Measurements from ENCODE around the gene BCKDHA. TPM values are rescaled to one million over a fixed set of nuclear protein-coding genes. Genes with fewer than 3 reads are reported as not detected.
"Not testable (repeated sequence)": the region's sequence is repeated elsewhere in the genome, so short reads cannot be mapped to it uniquely, and the experiment has no call there.

BCKDHA gene
- total RNA-seq, 3 donors from 2014 or later = 23.7 to 29.1 (median 26.7) TPM

- Mint-ChIP-seq H3K4me1 (ENCODE audit: low read depth) (peaks cover 6% of the 10 kb centered on the region), H3K9me3 (no peaks in the 10 kb centered on the region), H3K4me3 (no peak overlapping the region), H3K36me3 (ENCODE audit: insufficient read depth) (no peaks in the 10 kb centered on the region), H3K27me3 (ENCODE audit: low read depth) (peaks cover 17% of the 10 kb centered on the region)
- DNase-seq (no peak), ATAC-seq (no peak)
Observed at GRCh38 chr19:41449865-41450178, 52.2 kb downstream of the BCKDHA start.

- DNase-seq (no peak), ATAC-seq (no peak)
- H3K4me1 Mint-ChIP-seq (ENCODE audit: low read depth) = peaks cover 17% of the 10 kb centered on the region
- no peaks in the 10 kb centered on the region for H3K36me3 Mint-ChIP-seq (ENCODE audit: insufficient read depth)
- H3K27me3 Mint-ChIP-seq (ENCODE audit: low read depth) = peaks cover 7% of the 10 kb centered on the region
- no peaks in the 10 kb centered on the region for H3K9me3 Mint-ChIP-seq
- no peak overlapping the region for H3K4me3 Mint-ChIP-seq
Observed at GRCh38 chr19:41452584-41453275, 55.1 kb downstream of the BCKDHA start.

- Mint-ChIP-seq H3K27me3 (ENCODE audit: low read depth) (peaks cover 15% of the 10 kb centered on the region), H3K36me3 (ENCODE audit: insufficient read depth) (no peaks in the 10 kb centered on the region), H3K9me3 (no peaks in the 10 kb centered on the region), H3K4me1 (ENCODE audit: low read depth) (peaks cover 15% of the 10 kb centered on the region), H3K4me3 (no peak overlapping the region)
- DNase-seq (no peak), ATAC-seq (no peak)
Observed at GRCh38 chr19:41455936-41456335, 58.3 kb downstream of the BCKDHA start.

GRCh38 chr19:41456342-41456918, 58.8 kb downstream of the BCKDHA start:
- Mint-ChIP-seq H3K9me3 (no peaks in the 10 kb centered on the region), H3K4me1 (ENCODE audit: low read depth) (peaks cover 15% of the 10 kb centered on the region), H3K27me3 (ENCODE audit: low read depth) (peaks cover 15% of the 10 kb centered on the region), H3K36me3 (ENCODE audit: insufficient read depth) (no peaks in the 10 kb centered on the region), H3K4me3 (no peak overlapping the region)
- DNase-seq (no peak), ATAC-seq (no peak)

GRCh38 chr19:41457241-41457640, 59.6 kb downstream of the BCKDHA start:
- H3K4me1 Mint-ChIP-seq (ENCODE audit: low read depth) = peaks cover 15% of the 10 kb centered on the region
- H3K27me3 Mint-ChIP-seq (ENCODE audit: low read depth) = peaks cover 15% of the 10 kb centered on the region
- H3K4me3 Mint-ChIP-seq = peak overlapping the region; percentile 19
- DNase-seq (no peak), ATAC-seq (peak; percentile 76 to 85)
- H3K36me3 Mint-ChIP-seq (ENCODE audit: insufficient read depth) = no peaks in the 10 kb centered on the region
- no peaks in the 10 kb centered on the region for H3K9me3 Mint-ChIP-seq

GRCh38 chr19:41462497-41462896, 64.9 kb downstream of the BCKDHA start:
- no peak for ATAC-seq
- Mint-ChIP-seq H3K36me3 (ENCODE audit: insufficient read depth) (no peaks in the 10 kb centered on the region), H3K4me1 (ENCODE audit: low read depth) (peaks cover 14% of the 10 kb centered on the region), H3K4me3 (no peak overlapping the region), H3K27me3 (ENCODE audit: low read depth) (peaks cover 37% of the 10 kb centered on the region), H3K9me3 (no peaks in the 10 kb centered on the region)
- DNase-seq = no peak

GRCh38 chr19:41463257-41464256, 65.9 kb downstream of the BCKDHA start:
- not testable (repeated sequence) for H3K36me3 Mint-ChIP-seq (ENCODE audit: insufficient read depth); DNase-seq; H3K4me1 Mint-ChIP-seq (ENCODE audit: low read depth); H3K9me3 Mint-ChIP-seq
- peaks cover 41% of the 10 kb centered on the region for H3K27me3 Mint-ChIP-seq (ENCODE audit: low read depth)
- H3K4me3 Mint-ChIP-seq = peak overlapping the region; percentile 19
- peak in 1 of 2 donors; percentile 21 for ATAC-seq

Other genes with a start within 250 kb of the BCKDHA start
- under 1 TPM; 0.24 to 0.30 (median 0.27) TPM for gene CYP2S1, start 204.6 kb upstream of the BCKDHA start, total RNA-seq
- under 1 TPM; 0.08 to 0.40 (median 0.30) TPM for gene AXL, start 178.6 kb upstream of the BCKDHA start, total RNA-seq
- gene HNRNPUL1, start 133.4 kb upstream of the BCKDHA start, total RNA-seq = 100 to 1,000 TPM; 224 to 248 (median 238) TPM
- 10 to 100 TPM; 33.8 to 40.5 (median 35.1) TPM for gene CCDC97, start 87.6 kb upstream of the BCKDHA start, total RNA-seq
- gene TGFB1, start 43.9 kb upstream of the BCKDHA start, total RNA-seq = 100 to 1,000 TPM; 134 to 168 (median 142) TPM
- gene B9D2, start 33.7 kb upstream of the BCKDHA start, total RNA-seq = 1 to 10 TPM; 5.4 to 5.7 (median 5.7) TPM
- gene TMEM91, start 21.3 kb upstream of the BCKDHA start, total RNA-seq = 1 to 10 TPM; 1.2 to 2.4 (median 1.5) TPM
- gene EXOSC5, start 459 bp upstream of the BCKDHA start, total RNA-seq = 10 to 100 TPM; 86.3 to 95.5 (median 94.5) TPM
- under 1 TPM; 0.15 to 0.35 (median 0.24) TPM for gene B3GNT8, start 29.6 kb downstream of the BCKDHA start, total RNA-seq
- gene DMAC2, start 42.1 kb downstream of the BCKDHA start, total RNA-seq = 10 to 100 TPM; 70.9 to 79.8 (median 72.2) TPM
- gene ERICH4, start 45.3 kb downstream of the BCKDHA start, total RNA-seq = not detected
- 10 to 100 TPM in 2 of 3 donors, 1 to 10 TPM in 1; 6.1 to 12.9 (median 11.0) TPM for gene CEACAM21, start 178.3 kb downstream of the BCKDHA start, total RNA-seq
- gene CEACAM4, start 229.3 kb downstream of the BCKDHA start, total RNA-seq = not detected